RPMI7951 (cell line): Measurements from ENCODE around the gene FOSB. TPM values are rescaled to one million over a fixed set of nuclear protein-coding genes. Genes with fewer than 3 reads are reported as not detected.

Source experiments
- DNase-seq: peaks from one replicate; pipeline ENCODE4 v3.0.0-alpha.2; 2012; ENCODE audit warnings: low read depth
- total RNA-seq: library from RNA; depleted of rRNA; stranded (reverse); fragments of >200 nt; shearing (Covaris generic); gene quantifications from 2 replicates; pipeline ENCODE4 v1.2.3, GENCODE V29; 2014

The FOSB gene
- total RNA-seq, 1 experiment from 2014 or later = 0.96 TPM

GRCh38 chr19:45468159-45468651 is 409 bp downstream of the FOSB start:
- DNase-seq = no peak

GRCh38 chr19:45468803-45469131 is 971 bp downstream of the FOSB start:
- DNase-seq = no peak

- DNase-seq = peak; percentile 94
Measured at GRCh38 chr19:45469132-45469944, 1.5 kb downstream of the FOSB start.

GRCh38 chr19:45469945-45470761 is 2.4 kb downstream of the FOSB start:
- DNase-seq = peak; percentile 79

GRCh38 chr19:45470762-45471081 is 2.9 kb downstream of the FOSB start:
- no peak for DNase-seq

GRCh38 chr19:45471111-45471930 is 3.5 kb downstream of the FOSB start:
- DNase-seq = no peak

- DNase-seq = no peak
Measured at GRCh38 chr19:45471931-45472562, 4.3 kb downstream of the FOSB start.

GRCh38 chr19:45472563-45473366 is 5.0 kb downstream of the FOSB start:
- no peak for DNase-seq

- no peak for DNase-seq
Measured at GRCh38 chr19:45473367-45473681, 5.5 kb downstream of the FOSB start.

- DNase-seq = no peak
Measured at GRCh38 chr19:45473682-45474605, 6.1 kb downstream of the FOSB start.

- DNase-seq = no peak
Measured at GRCh38 chr19:45474606-45475521, 7.1 kb downstream of the FOSB start.

GRCh38 chr19:45475537-45476291 is 7.9 kb downstream of the FOSB start:
- no peak for DNase-seq

- DNase-seq = no peak
Measured at GRCh38 chr19:45476304-45476703, 8.5 kb downstream of the FOSB start.

- DNase-seq = no peak
Measured at GRCh38 chr19:45477186-45477585, 9.4 kb downstream of the FOSB start.

- DNase-seq = no peak
Measured at GRCh38 chr19:45477713-45478453, 10.1 kb downstream of the FOSB start.

GRCh38 chr19:45478454-45479238 is 10.8 kb downstream of the FOSB start:
- DNase-seq = peak; percentile 94

GRCh38 chr19:45483033-45483432 is 15.2 kb downstream of the FOSB start:
- DNase-seq = no peak
